NCI-H2029 treated with DMSO at 0.1 percent for 48 hours (cell line): ENCODE data around the gene UQCRHL.

Source experiments
- DNase-seq: peaks from one replicate; lab custom pipeline; 2025; lab: John Stamatoyannopoulos, UW

Gene UQCRHL

DNA sequence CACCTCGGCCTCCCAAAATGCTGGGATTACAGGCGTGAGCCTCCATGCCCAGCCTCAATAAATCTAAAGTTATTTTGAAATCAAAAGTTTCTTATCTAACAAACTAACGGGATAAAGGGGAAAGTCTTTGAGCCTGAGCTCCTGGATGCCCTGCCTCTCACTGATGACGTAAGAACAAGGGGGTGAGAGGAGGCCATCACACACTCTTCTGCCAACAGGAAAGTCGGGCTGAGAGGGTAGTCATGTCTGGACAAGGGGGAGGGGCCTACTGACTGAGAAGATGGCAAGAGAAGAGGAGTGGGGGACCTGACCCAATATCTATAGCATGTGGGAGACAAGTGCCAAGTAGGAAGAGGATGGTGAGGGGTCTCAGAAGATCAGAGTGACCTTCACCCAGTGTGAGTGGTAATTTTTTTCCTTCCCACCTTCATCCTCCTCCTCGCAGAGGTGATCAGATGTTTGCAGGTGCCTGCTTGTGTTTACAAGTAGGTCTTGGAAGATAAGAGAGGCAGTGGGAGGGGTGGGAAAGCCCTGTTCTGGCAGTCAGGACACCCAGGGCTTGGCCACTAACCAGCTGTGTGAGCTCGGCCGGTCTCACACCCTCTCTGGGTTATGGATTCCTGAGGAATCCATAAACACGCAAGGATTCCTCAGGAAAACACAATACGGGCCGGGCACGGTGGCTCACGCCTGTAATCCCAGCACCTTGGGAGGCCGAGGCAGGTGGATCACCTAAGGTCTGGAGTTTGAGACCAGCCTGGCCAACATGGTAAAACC is 9.6 kb downstream of the UQCRHL start:
- no peak for DNase-seq

- no peak for DNase-seq
Observed at GRCh38 chr1:15796086-15796462, 11.4 kb downstream of the UQCRHL start.

- DNase-seq: no peak
Observed at GRCh38 chr1:15788624-15789301, 18.7 kb downstream of the UQCRHL start.

GRCh38 chr1:15786581-15786980 is 20.9 kb downstream of the UQCRHL start:
- DNase-seq: no peak

DNA sequence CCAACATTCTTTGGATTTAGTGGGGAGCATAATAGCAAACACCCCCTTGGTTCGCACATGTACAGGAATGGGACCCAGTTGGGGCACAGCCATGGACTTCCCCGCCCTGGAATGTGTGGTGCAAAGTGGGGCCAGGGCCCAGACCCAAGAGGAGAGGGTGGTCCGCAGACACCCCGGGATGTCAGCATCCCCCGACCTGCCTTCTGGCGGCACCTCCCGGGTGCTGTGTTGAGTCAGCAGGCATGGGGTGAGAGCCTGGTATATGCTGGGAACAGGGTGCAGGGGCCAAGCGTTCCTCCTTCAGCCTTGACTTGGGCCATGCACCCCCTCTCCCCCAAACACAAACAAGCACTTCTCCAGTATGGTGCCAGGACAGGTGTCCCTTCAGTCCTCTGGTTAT is 21.8 kb downstream of the UQCRHL start:
- no peak for DNase-seq

DNA sequence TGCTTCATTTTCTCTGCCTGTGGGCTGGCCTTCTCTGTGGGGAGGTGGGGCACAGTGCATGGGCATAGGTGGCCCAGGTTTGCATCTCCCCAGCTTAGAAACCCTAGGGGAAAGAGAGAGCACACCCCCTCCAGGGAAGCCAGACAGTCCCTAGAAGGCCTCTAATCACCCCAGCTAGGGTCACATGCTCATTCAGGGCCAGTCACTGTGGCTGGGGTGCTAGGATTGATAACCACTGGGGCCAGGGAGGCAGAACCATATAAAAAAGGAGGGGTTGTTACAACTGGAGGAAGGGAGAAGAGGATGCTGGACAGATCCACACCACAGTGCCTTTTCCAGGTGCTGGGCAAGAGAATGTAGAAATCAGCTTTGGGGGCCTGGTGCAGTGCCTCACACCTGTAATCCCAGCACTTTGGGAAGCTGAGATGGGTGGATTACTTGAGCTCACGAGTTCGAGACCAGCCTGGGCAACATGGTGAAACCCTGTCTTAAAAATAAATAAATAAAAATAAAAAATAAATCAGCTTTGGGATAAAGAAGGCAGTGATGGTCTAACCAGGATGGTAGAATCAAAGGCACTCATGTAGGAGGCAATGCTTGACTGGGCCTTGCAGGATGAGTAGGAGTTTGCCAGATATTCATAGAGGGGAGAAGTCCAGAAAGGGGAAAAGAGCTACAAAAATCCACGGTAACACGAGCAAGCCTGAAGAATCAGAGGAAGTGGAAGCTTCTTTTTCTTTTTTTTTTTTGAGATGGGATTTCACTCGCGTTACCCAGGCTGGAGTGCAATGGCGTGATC is 29.3 kb downstream of the UQCRHL start:
- no peak for DNase-seq

GRCh38 chr1:15775706-15776105 is 31.7 kb downstream of the UQCRHL start:
- no peak for DNase-seq

- no peak for DNase-seq
Observed at GRCh38 chr1:15771836-15772515, 35.5 kb downstream of the UQCRHL start.

GRCh38 chr1:15770313-15770962 is 37.0 kb downstream of the UQCRHL start:
- DNase-seq: no peak

DNA sequence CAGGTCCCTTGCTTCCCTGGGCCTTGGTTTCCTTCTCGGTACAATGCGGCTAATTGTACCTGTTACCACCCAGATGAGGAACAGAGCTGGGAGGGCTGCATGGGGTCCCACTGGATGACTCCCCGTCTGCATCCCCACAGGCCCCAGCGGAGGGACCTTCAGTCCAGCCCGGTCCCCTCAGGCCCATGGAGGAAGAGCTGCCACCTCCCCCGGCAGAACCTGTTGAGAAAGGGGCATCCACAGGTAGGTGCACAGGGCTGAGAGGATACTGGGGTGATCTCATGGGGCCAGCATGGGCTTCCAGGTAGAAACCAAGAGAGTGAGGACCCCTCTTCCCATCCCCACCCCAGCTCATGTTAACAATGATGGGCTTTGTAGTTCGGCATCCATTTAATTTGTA is 39.1 kb downstream of the UQCRHL start:
- no peak for DNase-seq

GRCh38 chr1:15767941-15768340 is 39.5 kb downstream of the UQCRHL start:
- no peak for DNase-seq

DNA sequence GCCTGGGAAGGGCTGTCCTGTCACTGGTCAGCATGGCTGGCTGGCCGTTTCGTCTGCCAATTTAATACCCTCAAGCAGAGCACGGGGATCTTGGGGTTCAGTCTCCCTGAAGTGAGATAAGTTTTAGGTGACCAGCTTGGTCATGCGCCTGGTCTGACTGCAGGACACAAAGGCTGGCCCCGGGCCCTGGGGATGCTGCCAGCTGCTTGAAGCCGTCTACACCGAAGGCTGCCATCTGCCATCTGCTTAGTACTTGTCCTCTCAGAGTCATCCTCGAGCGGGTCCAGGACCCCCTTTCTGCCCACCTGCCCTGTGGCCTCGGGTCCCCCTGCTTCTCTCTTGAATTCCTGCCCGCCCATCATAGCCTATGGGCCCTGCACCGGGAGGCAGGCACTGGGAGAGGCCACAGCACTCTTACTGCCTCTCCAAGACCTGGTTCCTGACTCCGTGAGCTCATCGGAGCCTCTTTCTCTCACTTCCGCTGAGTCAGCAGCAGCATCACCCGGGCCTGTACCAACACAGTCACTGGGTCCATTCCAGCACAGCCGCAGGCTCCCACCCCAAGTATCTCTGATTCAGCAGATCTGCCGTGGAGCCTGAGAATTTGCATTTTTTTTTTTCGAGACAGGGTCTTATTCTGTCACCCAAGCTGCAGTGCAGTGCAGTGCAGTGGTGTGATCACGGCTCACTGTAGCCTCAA is 41.8 kb downstream of the UQCRHL start:
- DNase-seq: no peak

DNA sequence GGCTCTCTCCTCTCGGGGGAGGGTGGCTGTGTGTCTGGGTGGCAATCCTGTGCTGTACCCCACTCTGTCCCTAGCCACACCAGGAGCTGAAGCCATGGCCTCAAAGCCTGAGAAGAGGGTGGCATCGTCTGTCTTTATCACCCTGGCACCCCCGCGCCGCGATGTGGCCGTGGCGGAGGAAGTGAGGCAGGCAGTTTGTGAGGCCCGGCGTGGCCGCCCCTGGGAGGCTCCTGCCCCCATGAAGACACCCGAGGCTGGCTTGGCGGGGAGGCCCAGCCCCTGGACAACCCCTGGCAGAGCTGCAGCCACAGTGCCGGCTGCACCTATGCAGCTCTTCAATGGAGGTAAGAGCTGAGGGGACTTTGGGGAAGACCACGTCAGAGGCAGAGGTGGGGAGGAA is 42.6 kb downstream of the UQCRHL start:
- DNase-seq: no peak

DNA sequence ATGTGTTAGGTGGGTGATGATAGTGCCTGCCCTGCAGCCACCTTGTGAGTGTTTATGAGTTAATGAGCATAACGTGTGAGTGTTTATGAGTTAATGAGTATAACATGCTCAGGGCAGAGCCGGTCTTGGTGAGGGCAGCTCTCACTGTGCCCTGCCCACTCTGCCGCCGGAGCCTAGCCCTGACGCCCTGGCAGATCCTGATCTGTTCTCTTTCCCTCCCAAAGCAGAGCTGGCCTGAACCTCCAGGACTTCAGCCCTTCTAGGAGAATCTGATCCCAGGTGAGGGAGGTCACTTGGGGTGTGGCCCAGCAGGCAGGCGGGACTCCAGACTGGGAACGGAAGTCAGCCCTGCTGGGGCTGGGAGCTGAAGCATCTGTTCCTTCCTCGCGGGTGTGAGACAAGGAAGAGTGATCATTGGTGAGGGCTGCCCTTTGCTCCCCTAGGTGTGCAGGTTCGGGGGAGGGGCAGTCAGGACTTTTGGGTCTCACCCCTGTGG is 43.1 kb downstream of the UQCRHL start:
- DNase-seq: no peak

DNA sequence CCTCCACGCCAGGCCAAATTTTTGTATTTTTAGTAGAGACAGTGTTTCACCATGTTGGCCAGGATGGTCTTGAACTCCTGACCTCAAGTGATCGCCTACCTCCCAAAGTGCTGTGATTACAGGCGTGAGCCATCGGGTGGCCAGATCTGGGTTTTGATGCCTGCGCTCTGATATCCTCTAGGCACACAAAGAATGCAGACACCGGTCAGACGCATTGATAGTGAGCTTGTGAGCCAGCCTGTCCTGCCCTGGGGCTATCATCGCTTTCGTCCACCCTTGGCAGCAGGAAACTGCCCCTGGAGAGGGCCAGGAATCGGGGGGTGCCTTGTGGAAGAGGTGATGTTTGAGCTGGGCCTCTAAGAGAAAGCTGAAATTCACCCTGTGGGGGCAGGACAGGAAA is 44.9 kb downstream of the UQCRHL start:
- no peak for DNase-seq

- no peak for DNase-seq
Observed at GRCh38 chr1:15761366-15762128, 45.9 kb downstream of the UQCRHL start.

- DNase-seq: no peak
Observed at GRCh38 chr1:15760520-15761211, 46.8 kb downstream of the UQCRHL start.

- DNase-seq: no peak
Observed at GRCh38 chr1:15758953-15759661, 48.3 kb downstream of the UQCRHL start.

DNA sequence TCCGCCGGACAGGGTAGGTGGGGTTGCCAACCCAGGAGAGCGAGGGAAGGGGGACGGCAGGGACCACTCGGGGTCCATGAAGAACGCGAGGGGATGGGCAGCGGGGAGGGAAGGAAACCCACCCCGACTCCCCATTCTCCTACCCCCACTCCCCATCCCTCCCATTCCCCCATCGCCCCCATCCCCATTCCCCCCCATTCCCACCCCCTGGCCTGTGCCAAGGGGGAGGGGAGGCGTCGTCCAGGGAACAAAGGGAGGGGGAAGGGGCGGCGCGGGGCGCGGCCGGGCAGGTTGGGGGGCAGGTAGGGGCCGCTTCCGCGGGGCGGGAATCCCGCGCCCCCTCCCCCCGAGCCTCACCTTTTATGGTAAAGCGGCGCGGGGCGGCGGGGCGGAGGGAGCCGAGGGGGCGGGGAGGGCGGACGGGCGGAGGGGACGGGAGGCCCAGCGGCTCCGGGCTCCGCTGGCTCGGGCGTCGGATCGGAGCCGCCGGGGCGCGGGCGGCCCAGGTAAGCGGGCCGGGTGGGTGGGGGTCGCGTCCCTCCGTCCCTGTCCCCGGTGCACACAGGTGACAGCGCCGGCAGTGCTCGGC is 49.0 kb downstream of the UQCRHL start, which contains the start of gene FBLIM1:
Gene FBLIM1, plus strand, starts transcription at position 453 of the 589 bp plus-strand sequence. CDS start 6,189 bp downstream, outside the sequence.
- no peak for DNase-seq
